HG02840 (cell line): ENCODE data around the gene MRTFB.

Experiments
- ATAC-seq: cut with Tn5 transposase; IDR thresholded peaks from one replicate; pipeline ENCODE4 v1.9.1; 2021; ENCODE audit warnings: mild to moderate bottlenecking, moderate library complexity, moderate number of reproducible peaks; ENCODE audit not compliant: unreplicated experiment, low FRiP score

Gene MRTFB

DNA sequence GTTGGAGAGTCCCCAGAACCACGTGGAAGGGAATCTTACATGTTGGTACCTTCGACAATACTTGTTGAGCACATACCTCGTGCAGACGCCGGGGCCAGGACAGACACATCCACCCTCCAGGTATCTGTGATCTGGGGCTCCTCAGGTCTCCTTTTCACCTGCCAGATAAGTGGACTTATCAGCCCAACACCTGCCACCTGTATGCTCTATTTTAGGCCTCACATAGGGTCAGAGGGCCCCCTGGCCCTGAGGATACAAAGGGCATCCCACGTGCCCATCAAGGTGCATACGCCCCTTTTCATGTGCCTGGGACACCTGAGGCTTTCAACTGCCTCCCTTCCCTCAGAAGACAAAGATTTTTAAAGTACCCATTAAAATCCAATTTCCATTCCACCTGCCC is 212.7 kb downstream of the MRTFB start:
- no peak for ATAC-seq

DNA sequence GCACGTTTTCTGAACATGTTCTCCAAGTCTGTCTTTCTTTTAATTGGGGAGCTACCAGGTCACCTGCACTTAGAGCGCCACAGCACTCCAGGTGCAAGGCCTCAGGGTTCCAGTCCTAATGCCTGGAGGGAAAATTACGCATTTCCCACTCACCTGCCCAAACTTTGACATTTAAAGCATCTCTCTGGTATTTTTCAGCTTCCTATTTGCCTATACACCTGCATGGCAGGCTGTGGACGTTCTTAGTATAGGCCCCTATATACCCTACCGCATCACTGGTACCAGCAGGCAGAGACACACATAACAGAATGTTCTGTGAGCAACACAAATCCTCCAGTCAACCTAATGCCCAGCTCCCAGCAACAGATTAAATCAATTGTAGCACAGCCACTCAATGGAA is 213.3 kb downstream of the MRTFB start:
- no peak for ATAC-seq

DNA sequence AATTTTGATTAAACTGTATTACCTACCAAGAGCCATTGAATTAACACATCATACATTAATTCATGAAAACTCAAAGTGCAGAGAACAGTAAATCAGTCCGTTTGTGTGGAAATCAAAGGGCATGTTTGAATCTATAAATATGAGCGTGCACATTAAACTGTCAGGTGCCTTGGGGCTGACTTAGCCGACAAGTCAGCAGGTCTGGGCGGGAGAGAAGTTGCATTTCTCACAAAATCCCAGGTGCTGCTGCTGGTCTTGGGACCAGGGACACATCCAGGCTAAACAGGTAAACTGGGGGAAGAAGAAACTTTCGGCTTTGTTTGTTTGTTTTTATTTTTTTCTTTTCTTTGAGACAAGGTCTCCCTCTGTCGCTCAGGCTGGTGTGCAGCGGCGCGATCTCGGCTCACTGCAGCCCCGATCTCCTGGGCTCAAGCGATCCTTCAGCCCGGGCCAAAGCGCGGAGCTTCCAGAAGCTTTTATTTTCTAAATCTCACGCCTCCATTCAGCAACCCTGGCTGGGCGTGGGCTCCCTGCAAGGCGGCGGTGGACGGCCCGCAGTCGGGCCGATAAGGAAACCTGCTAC is 213.9 kb downstream of the MRTFB start:
- ATAC-seq: peak; percentile 32

DNA sequence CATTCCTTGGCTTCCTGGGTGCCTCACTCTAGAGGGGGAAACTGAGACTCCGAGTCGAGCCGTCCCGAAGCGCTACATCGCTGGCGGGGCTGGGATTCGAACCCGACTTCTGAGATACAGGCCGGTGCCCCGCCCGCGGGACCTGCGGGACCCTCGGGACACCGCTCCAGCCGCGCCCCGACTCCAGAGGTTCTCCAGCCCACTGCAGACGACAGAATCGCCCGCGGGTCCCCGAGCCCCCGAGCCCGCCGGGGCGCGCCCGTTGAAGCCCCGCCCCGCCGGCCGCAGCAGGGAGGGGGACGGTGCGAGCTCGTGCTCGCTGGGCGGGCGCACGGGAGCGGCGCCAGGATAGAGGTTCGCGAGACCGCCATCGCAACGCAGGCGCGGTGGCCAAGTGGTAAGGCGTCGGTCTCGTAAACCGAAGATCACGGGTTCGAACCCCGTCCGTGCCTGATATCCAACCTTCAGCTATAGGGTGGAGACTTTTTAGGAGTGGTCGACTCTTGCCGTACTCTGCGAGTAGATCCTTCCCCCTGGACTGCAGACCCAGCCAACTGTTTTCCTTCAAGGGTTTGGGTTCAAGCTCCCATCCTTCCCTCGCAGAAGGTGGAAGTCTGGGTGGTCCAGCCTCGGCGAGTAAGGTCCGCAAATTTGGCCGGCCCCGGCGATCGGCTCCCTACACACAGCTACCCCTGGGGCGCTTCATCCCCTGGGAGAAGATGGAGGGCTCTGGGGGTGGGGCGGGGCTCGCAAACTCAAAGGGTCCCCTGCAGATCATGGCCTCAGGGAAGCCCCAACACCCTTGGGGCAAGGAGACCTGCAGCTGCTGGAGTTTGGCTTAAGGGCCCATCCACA is 214.6 kb downstream of the MRTFB start:
- ATAC-seq: peak; percentile 81

DNA sequence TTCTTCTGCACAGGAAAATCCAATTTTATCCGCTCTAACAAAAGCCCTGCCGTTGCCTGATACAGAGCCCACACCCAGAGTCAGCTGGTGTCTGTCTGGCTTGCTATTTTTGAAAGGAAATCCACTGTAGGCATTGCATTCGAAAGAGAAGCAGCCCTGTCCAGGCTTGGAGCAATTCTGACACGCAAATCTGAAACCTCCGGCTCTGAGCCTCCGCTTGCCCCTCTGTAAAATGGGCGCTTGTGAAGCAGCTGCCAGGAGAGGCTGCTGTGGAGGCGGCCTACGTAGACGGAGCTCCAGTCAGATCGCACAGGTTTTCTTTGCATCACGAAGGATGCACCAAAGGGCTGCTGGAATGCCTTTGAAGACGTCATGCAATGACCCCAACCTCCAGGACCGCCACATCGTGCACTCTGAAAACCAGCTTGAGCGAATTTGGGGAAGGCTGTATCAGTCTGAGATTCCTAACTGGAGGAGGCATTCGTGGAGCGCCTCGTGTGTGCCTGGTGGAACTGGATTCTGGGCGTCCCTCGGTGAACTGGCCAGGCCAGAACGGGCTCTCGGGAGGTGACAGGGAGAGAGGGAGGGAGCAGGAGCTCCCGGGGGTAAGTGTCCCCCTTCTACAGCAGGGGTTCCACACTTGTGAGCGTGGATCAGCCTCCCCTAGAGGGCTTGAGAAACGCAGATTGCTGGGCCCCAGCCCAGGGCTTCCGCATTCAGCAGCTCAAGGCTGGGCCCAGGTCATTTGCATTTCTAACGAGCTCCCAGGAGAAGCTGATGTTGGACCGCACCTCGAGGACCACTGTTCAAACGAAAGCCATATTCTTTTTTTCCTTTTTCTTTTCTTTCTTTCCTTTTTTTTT is 215.5 kb downstream of the MRTFB start:
- ATAC-seq: no peak

DNA sequence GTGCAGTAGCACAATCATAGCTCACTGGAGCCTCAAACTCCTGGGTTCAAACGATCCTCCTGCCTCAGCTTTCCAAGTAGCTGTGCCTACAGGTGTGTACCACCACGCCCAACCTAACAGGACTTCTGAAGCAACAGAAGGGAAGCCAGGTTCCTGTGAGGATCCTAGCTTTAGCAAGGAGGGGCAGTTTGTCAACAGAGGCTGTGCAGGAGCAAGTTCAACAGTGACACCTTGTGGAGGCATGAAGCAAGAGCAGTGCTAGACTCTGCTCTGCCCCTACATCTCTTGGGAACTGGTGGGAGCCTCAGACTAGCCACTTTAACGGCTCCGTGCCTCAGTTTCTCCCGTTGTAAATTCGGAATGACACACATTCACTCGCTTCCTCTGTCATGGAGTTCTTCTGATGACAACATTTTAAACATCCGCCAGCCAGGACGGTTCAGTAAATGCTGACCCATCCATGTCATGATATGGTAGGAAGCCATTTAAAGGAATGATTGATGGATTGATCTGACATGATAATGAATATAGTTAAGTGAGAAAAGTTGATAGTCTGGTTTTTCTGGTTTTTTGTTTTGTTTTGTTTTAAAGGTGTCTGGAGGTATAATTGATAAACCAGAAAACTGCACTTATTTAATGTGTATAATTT is 218.7 kb downstream of the MRTFB start:
- no peak for ATAC-seq

DNA sequence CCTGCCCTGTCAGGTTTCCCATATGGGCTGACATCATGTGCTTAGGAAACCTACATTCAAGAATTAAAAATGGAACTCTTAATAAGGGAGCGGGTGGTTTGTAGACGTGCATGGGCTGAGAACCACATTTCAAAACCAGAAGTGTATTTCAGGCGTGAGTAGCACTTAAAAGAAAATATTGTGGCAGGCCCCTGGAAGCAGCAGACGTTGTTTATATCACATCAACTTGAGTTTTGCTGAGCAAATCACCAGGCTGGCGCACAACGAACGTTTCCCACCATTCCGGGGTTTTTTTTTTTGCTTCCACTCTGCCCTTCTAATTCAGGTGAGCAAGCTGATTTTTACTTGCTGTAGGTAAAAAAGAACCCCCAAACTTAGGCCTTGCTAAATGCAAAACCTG is 220.2 kb downstream of the MRTFB start:
- no peak for ATAC-seq

DNA sequence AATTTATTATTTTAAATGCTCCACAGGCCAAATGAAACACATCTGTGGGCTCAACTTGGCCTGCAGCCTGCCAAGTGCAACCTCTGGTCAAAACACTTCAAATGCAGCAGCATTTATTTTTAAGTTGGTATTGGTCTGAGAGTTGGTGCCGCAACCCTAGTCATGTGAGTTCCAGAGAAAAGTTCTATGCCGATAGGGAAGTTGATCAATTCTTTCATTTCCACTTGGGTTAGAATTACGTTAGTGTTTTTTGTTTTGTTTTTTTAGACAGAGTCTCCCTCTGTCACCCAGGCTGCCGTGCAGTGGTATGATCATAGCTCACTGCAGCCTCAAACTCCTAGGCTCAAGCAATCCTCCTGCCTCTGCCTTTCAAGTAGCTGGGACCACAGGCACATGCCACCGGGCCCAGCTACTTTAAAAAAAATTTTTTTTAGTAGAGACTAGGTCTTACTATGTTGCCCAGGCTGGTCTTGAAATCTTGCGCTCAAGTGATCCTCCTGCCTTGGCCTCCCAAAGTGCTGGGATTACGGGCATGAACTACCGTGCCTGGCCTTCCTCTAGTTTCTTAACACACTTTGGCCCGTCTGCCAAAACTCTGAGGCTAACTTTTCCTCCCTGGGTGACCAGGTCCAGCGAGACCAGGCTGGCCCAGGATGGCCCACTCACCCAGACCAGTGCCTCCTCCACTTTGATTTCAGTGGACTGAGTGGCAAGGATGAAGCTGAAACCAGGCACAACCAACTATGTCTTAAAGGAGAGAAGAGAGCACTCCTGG is 221.1 kb downstream of the MRTFB start:
- ATAC-seq: no peak

DNA sequence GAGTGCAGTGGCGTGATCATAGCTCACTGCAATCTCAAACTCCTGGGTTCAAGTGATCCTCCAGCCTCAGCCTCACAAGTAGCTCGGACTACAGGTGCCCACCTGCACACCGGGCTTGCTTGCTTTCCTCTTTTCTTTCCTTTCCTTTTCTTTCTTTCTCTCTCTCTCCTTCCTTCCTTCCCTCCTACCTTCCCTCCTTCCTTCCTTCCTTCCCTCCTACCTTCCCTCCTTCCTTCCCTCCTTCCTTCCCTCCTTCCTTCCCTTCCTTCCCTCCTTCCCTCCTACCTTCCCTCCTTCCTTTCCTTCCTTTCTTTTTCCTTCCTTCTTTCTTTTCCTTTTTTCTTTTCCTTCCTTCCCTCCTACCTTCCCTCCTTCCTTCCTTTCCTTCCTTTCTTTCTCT is 225.5 kb downstream of the MRTFB start:
- ATAC-seq: no peak

DNA sequence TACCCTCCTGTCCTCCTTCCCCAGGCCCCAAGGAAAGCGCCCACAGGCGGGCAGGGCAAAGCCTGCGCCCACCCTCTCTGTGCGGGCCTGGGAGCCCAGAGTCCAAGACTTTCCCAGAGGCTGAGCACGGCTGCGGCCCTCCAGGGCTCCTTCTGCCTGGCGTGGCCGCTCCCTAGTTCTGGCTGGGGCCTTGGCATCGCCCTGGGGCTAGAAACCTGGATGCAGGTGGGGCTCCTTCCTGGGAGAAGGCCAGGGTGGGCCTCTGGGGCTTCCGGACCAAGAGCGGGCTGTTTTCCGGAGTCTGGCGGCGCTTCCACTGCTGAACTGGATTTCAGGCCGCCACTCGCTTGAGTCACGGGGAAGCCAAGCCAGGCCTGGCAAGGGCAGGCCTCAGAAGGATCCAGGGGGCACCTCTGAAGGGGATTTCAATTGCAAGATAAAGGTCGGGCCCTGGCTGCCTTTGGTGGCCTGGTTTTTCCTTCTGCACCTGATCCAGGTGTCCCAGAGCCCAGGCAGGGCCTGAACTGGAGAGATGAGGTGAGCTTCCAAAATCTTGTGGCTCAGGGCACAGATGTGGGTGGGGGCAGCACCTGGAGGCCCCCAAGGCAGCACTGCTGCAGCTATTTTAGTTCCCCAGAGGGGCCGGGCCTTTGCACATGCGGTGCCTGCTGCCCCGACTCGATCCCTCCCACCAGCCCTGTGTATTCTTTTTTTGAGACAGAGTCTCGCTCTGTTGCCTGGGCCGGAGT is 227.4 kb downstream of the MRTFB start:
- ATAC-seq: no peak

DNA sequence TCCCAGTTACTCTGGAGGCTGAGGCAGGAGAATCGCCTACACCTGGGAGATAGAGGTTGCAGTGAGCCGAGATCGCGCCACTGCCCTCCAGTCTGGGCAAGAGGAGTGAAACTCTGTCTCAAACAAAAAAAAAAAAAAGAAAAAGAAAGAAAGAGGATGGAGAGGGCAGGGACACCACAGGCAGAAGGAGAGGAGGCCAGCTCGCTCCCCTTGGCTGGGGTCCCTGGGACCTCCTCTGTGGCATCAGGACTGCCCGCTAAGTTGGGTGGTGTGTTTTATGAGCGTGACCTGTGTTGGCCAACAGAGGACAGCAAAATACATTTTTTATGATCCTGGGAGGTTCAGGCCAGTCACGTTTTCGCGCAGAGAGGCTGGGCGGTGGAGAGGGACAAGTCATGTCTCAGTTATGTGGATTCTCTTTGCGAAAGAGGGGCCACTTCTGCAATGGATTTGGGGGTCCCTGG is 229.6 kb downstream of the MRTFB start:
- ATAC-seq: peak; percentile 46

DNA sequence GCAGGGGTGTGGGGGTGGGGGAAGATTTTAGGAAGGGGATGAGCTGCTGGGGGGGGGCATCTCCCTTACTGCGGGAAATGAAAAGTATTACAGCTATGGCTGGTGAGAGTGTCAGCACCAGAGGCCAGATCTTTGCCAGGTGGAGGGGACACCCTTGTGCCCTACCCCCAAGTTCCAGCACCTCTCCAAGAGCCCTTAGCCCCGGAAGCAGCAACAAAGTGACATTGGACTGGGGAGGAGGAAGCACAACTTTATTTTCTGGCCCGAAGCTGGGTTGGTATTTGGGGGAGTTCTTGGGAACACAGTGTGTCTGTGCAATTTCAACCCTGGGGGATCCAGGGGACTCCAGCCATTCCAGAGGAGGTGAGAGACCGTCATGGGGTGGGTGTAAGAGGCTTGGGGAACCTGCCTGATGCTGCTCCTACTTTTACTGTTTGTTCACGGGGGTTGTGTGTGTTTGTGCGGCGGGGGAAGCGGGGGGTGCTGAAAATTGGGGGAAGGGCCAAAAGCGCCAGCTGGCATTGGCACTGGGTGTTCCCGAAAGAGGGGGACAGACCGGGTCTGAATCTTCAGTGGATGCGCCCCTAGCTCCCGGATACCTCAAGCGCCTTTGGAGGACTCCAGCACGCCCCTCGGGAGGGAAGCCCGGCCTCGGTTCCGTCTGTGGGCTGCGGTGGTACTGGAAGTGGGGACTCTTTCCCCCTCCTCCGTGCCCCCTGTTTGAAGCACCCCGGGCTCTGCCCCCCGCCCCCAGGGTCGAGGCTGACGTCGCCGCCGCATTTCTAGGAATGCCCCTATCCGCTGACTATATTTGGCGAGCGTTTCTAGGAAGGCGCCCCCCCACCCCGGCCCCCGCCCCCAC is 230.3 kb downstream of the MRTFB start:
- no peak for ATAC-seq

DNA sequence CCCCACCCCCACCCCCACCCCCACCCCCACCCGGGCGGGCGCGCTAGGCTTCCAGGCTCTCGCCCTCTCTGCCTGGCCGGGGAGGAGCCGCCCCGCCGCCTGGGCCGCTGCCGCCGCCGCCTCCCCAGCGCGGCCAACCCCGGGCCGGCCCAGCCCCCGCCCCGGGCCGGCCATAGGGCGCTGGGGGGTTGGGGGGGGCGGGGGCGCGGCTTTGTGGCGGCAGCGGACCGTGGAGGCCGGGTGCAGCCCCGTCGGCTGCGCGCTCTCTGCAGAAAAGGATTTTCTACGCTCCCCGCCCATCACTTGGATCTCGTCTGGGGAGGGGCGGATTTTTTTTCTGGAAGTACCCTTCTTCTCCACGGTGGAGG is 230.9 kb downstream of the MRTFB start:
- ATAC-seq: peak; percentile 46

DNA sequence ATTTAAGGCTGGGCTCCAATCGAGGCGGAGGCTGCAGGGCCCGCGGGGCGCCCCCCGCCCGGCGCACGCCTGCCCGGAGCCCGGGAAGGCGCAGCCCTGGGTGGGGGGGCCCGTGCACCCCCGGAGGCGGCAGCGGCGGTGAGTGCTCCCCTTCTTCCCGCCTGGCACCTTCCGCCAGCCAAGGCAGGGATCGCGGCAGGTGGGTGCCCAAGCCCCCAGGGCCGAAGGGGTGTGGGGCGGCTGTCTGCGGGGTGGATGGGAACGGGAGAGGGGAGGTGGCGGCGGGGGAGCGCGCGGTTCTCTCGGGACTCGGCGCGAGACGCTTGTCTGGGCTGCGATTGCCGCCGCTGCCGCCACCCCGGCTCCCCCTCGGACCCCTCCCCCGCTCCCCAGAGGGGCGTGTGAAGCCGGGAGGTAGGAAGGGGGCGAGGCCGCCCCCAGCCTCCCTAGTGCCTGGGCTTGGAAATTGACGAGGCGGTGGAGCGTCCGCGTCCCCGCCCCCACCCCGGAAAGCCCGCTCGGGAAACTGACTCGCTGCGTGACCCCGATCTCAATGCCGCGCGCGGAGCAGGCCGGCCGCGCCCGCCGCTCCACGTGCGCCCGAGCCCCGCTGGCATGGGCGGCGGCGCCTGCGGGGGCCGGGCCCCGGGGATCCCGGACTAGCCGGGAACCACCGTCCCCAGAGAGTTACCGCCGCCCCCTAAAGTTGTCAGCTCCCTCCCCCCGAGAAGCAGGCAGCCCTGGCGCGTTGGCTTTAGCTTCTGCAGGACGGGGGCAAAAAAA is 231.5 kb downstream of the MRTFB start:
- peak; percentile 32 for ATAC-seq

DNA sequence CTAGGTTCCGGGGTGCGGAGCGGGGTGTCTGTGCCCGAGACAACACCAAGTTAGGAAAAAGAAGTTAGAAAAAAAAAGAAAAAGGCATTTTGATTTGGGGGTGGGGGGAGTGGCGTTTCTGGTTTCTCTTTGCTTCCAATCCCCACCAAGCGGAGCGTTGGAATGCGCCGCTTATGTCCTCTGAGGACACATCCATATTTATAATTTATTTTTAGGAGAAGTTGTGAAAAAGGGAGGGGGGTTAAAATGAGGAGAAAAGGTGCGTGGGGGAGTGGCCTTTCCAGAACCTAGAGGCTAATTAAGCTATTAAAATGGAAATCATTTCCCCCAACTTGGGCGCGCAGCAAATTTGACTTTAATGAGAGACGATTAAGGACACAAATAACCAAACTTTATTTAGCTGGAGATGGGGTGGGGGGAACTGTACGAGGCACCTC is 232.1 kb downstream of the MRTFB start:
- ATAC-seq: no peak

DNA sequence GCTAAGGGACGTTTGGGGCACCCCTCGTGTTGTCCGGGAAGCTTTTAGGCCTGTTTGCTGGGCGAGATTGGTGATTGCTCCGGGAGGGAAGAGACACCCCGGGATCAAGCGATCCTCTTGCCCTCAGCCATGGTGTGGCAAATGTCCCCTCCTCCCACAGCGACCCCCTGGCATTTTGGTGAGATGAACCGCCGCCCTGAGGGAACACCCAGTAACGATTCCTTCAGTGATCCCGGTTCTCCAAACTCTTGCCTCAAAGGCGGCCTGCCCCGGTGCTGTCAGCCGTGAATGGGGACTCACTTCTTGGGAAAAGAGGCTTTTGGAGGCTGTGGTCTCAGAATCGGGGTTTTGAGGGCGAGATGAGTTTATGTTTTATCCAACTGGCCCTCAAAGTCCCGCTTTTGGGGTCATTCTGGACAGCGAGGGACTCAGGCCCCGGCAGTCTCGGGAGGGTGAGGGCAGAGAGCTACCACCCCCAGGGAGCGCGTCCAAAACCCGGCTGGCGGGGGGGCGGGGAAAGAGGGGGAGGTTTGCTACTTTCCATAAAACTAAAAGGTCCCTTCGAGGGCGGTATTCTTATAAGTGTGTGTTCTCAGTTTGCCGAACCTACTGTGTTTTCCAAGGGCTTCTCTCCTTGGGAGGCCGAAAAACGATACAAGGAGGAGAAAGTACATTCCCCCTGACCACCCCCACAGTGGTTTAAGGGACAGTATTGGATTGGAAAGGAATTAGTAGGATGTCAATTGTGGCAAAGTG is 232.7 kb downstream of the MRTFB start:
- ATAC-seq: no peak
